ENCODE data around the gene SCNN1A. TPM values are rescaled to one million over a fixed set of nuclear protein-coding genes. Genes with fewer than 3 reads are reported as not detected.

The SCNN1A gene
- total RNA-seq, 2 experiments from 2014 or later: 1.1 to 2.0 TPM

GRCh38 chr12:6383572-6384498 is 8.5 kb upstream of the SCNN1A start, which contains the start of gene LTBR:
Gene LTBR, plus strand, starts transcription at chr12:6384162. Its CDS starts 197 bp downstream, at chr12:6384359.
- ATAC-seq (ENCODE audit: poor library complexity) (no peak), DNase-seq (peak in 4 of 14 experiments; percentile 16 to 68 (median 44))
- Mint-ChIP-seq H3K4me1 (ENCODE audit: low read depth) (peaks cover 4% of the 10 kb centered on the region), H3K9me3 (no peaks in the 10 kb centered on the region), H3K27ac (no peak within 1 kb of the TSS), H3K36me3 (ENCODE audit: low read depth) (no peaks in the 10 kb centered on the region), H3K27me3 (peaks cover 32% of the 10 kb centered on the region), H3K4me3 (no peak within 1 kb of the TSS)
- peaks cover 0 to 6% of the 10 kb centered on the region in 2 experiments for H3K9me3 ChIP-seq (ENCODE audit: control insufficient read depth in 1 of 2, insufficient read depth in 1 of 2, low read length in 2 of 2)
- no peak within 1 kb of the TSS for H3K27ac ChIP-seq (ENCODE audit: low read depth in 1 of 2, low read length in 2 of 2)
- peak within 1 kb of the TSS; percentile 35 for H3K4me3 ChIP-seq (ENCODE audit: low read length)
- peaks cover 12 to 15% of the 10 kb centered on the region in 2 experiments for H3K27me3 ChIP-seq (ENCODE audit: control insufficient read depth in 1 of 2, insufficient read depth in 2 of 2, low read length in 2 of 2)
- TF ChIP-seq, protein P1, sequence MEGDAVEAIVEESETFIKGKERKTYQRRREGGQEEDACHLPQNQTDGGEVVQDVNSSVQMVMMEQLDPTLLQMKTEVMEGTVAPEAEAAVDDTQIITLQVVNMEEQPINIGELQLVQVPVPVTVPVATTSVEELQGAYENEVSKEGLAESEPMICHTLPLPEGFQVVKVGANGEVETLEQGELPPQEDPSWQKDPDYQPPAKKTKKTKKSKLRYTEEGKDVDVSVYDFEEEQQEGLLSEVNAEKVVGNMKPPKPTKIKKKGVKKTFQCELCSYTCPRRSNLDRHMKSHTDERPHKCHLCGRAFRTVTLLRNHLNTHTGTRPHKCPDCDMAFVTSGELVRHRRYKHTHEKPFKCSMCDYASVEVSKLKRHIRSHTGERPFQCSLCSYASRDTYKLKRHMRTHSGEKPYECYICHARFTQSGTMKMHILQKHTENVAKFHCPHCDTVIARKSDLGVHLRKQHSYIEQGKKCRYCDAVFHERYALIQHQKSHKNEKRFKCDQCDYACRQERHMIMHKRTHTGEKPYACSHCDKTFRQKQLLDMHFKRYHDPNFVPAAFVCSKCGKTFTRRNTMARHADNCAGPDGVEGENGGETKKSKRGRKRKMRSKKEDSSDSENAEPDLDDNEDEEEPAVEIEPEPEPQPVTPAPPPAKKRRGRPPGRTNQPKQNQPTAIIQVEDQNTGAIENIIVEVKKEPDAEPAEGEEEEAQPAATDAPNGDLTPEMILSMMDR (IDR thresholded peaks at IDR 0.05): no peak
- intact Hi-C loops (cut with DNase I, micrococcal nuclease): no loop called here
- CTCF ChIA-PET: interaction anchor here (1.2 kb wide), 1 partner anchor 48 kb away, joined by 3 read pairs; no protein-coding TSS in a partner anchor
- H3K36me3 ChIP-seq (ENCODE audit: insufficient read depth, low read length): no peaks in the 10 kb centered on the region
- H3K4me1 ChIP-seq (ENCODE audit: insufficient read depth, low read length): peaks cover 14% of the 10 kb centered on the region
- POLR2A ChIA-PET: no interaction called here

DNA sequence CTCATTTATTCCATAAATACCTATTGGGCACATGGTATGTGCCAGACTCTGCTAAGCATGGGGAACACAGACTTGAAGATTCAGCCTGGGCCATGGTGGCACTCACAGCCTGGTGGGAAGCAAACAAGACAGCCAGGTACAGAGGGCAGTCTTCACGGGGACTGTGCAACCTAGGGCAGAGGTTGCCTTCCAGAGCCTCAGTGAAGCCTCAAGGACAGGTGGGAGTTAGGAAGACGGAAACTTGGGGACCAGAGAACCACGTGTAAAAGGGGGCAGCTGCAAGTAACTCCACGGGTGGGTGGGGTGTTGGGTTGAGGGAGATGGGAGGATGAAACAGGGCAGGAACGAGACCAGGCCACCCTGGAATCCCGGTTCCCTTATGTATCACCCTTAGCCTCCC is 7.6 kb upstream of the SCNN1A start:
- ChIA-PET CTCF (interaction anchor here (1.2 kb wide), 1 partner anchor 47 kb away, joined by 3 read pairs; no protein-coding TSS in a partner anchor), POLR2A (interaction anchor here (1.0 to 1.2 kb wide), 2 partner anchors 21 to 22 kb away, joined by 3 to 4 read pairs; no protein-coding TSS in a partner anchor)
- Histone ChIP-seq H3K27ac (ENCODE audit: low read depth in 1 of 2, low read length in 2 of 2) (no peak overlapping the region), H3K4me3 (ENCODE audit: low read length) (no peak overlapping the region), H3K4me1 (ENCODE audit: insufficient read depth, low read length) (peaks cover 16% of the 10 kb centered on the region), H3K36me3 (ENCODE audit: insufficient read depth, low read length) (no peaks in the 10 kb centered on the region), H3K27me3 (ENCODE audit: control insufficient read depth in 1 of 2, insufficient read depth in 2 of 2, low read length in 2 of 2) (peaks cover 12 to 15% of the 10 kb centered on the region in 2 experiments), H3K9me3 (ENCODE audit: control insufficient read depth in 1 of 2, insufficient read depth in 1 of 2, low read length in 2 of 2) (peaks cover 0 to 6% of the 10 kb centered on the region in 2 experiments)
- TF ChIP-seq, protein P1 (IDR thresholded peaks at IDR 0.05): no peak
- Mint-ChIP-seq H3K36me3 (ENCODE audit: low read depth) (no peaks in the 10 kb centered on the region), H3K27me3 (peaks cover 32% of the 10 kb centered on the region), H3K4me3 (no peak overlapping the region), H3K27ac (no peak overlapping the region), H3K9me3 (no peaks in the 10 kb centered on the region), H3K4me1 (ENCODE audit: low read depth) (peaks cover 4% of the 10 kb centered on the region)
- DNase-seq (no peak), ATAC-seq (ENCODE audit: poor library complexity) (no peak)
- intact Hi-C loops (cut with DNase I, micrococcal nuclease): no loop called here

DNA sequence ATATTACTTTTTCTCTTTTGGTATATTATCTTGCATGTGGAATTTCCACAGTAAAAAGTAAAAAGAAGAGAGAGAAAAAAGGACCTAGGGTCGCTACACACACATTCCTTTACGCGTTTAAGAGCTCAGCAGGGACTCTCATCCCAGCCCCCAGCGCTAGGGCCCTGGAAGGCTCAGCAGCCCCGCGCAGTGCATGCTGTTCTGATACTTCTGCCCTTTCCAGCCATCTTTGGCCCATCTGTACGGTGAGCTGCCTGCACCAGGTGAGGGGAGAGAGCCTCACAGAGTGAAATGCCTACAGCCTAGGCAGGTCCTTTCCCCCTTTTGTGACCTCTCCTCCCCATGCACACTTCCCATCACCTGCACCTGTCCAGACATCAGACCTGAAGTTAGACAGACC is 7.0 kb upstream of the SCNN1A start:
- H3K9me3 Mint-ChIP-seq: no peaks in the 10 kb centered on the region

More for the DNA sequence above, 7.0 kb upstream of the SCNN1A start:
- H3K4me3 Mint-ChIP-seq: no peak overlapping the region
- no peak overlapping the region for H3K27ac ChIP-seq (ENCODE audit: low read depth in 1 of 2, low read length in 2 of 2)
- ChIA-PET CTCF (no interaction called here), POLR2A (interaction anchor here (1.0 to 1.2 kb wide), 2 partner anchors 20 to 21 kb away, joined by 3 to 4 read pairs; no protein-coding TSS in a partner anchor)
- DNase-seq (no peak), ATAC-seq (ENCODE audit: poor library complexity) (no peak)
- peaks cover 12 to 15% of the 10 kb centered on the region in 2 experiments for H3K27me3 ChIP-seq (ENCODE audit: control insufficient read depth in 1 of 2, insufficient read depth in 2 of 2, low read length in 2 of 2)
- intact Hi-C loops (cut with DNase I, micrococcal nuclease): no loop called here
- H3K4me3 ChIP-seq (ENCODE audit: low read length): no peak overlapping the region
- no peak overlapping the region for H3K27ac Mint-ChIP-seq
- no peaks in the 10 kb centered on the region for H3K36me3 Mint-ChIP-seq (ENCODE audit: low read depth)
- TF ChIP-seq, protein P1 (IDR thresholded peaks at IDR 0.05): no peak
- H3K36me3 ChIP-seq (ENCODE audit: insufficient read depth, low read length): no peaks in the 10 kb centered on the region
- H3K4me1 ChIP-seq (ENCODE audit: insufficient read depth, low read length): peaks cover 21% of the 10 kb centered on the region
- H3K9me3 ChIP-seq (ENCODE audit: control insufficient read depth in 1 of 2, insufficient read depth in 1 of 2, low read length in 2 of 2): peaks cover 0 to 6% of the 10 kb centered on the region in 2 experiments
- peaks cover 32% of the 10 kb centered on the region for H3K27me3 Mint-ChIP-seq
- peaks cover 8% of the 10 kb centered on the region for H3K4me1 Mint-ChIP-seq (ENCODE audit: low read depth)
